K562 (cell line): ENCODE data around the gene AKAIN1. TPM values are rescaled to one million over a fixed set of nuclear protein-coding genes. Genes with fewer than 3 reads are reported as not detected.

Source experiments
- ATAC-seq: fragments of 200-7000 bp; cut with Tn5 transposase; 3 replicates; pipeline ENCODE4 v1.9.1; 2020; ENCODE audit warnings: moderate library complexity
- BruUV-seq: library from RNA; stranded (reverse); fragments of 400-500 nt; replicated peaks from 2 replicates; lab custom pipeline; 2021; lab: Mats Ljungman, UMichigan
- CTCF ChIA-PET: fragments of 300-600 bp; formaldehyde crosslinking; extraction: SDS; loops from one replicate; lab custom pipeline; 2021; ENCODE audit warnings: low intra/inter-chr PET ratio; lab: Yijun Ruan, JAX
- POLR2A ChIA-PET: fragments of 300-600, 350-650 bp; sonication (Branson Sonifier 250); formaldehyde crosslinking; extraction: SDS; loops from one replicate; lab custom pipeline; 2021; ENCODE audit warnings: antibody characterized with exemption, inconsistent platforms; lab: Yijun Ruan, JAX
- DNase-seq, 4 experiments: peaks; one replicate each; pipeline versions ENCODE4 v3.0.0 to v3.0.0-alpha.2; 2011 to 2018; ENCODE audit warnings: low spot score in 3 of 4, mixed read lengths in 3 of 4; ENCODE audit errors: extremely low read depth in 1 of 4
- FAIRE-seq: peaks from 2 replicates; lab custom pipeline; 2011; peaks lifted over from hg19 to GRCh38; lab: Jason Lieb, UNC
- H2AFZ ChIP-seq: 2 replicates; pipeline ENCODE4 v1.6.0; 2011; ENCODE audit warnings: low read depth, low read length, control low read depth, inconsistent platforms
- H3K27ac ChIP-seq: fragments of 200-600 bp; 3 replicates; pipeline ENCODE4 v1.8.0; 2011; ENCODE audit warnings: low read depth, mild to moderate bottlenecking, control low read depth, inconsistent platforms, low read length, moderate library complexity, mixed read lengths; ENCODE audit errors: extremely low read depth
- H3K27me3 ChIP-seq, 2 experiments: fragments of 300-600 bp in 1 of 2; 2 replicates in 1 of 2; 3 replicates in 1 of 2; pipeline versions ENCODE4 v1.6.0 to v1.8.0; 2011; ENCODE audit warnings: inconsistent platforms in 2 of 2, low read length in 2 of 2, mild to moderate bottlenecking in 1 of 2, mixed read lengths in 1 of 2, moderate library complexity in 1 of 2; ENCODE audit not compliant: control insufficient read depth in 2 of 2, insufficient read depth in 2 of 2
- H3K36me3 ChIP-seq: fragments of 300-600 bp; 3 replicates; pipeline ENCODE4 v1.8.0; 2011; ENCODE audit warnings: mild to moderate bottlenecking, low read length, inconsistent platforms; ENCODE audit not compliant: control insufficient read depth, insufficient read depth
- H3K4me1 ChIP-seq, 2 experiments: fragments of 200-600 bp in 1 of 2; replicated peaks in 1 of 2; 2 replicates in 1 of 2; 3 replicates in 1 of 2; pipeline versions ENCODE4 v1.5.1 to v1.8.0; 2011; ENCODE audit warnings: inconsistent platforms in 2 of 2, low read length in 2 of 2, mild to moderate bottlenecking in 1 of 2, mixed read lengths in 1 of 2, moderate library complexity in 1 of 2; ENCODE audit not compliant: control insufficient read depth in 2 of 2, insufficient read depth in 2 of 2
- H3K4me2 ChIP-seq: 2 replicates; pipeline ENCODE4 v1.6.1; 2011; ENCODE audit warnings: low read length, control low read depth, inconsistent platforms, mixed read lengths; ENCODE audit not compliant: insufficient read depth
- H3K4me3 ChIP-seq: fragments of 200-600 bp; sonication (generic), shearing (Covaris generic); 2 replicates; pipeline ENCODE4 v1.5.1; 2016; ENCODE audit warnings: control low read depth, inconsistent platforms
- H3K79me2 ChIP-seq: fragments of 200-600 bp; 3 replicates; pipeline ENCODE4 v1.8.0; 2011; ENCODE audit warnings: low read length, inconsistent platforms; ENCODE audit not compliant: control insufficient read depth, insufficient read depth
- H3K9ac ChIP-seq, 2 experiments: 2 replicates each; pipeline versions ENCODE4 v1.6.0 to v1.6.1; 2011; ENCODE audit warnings: low read depth in 2 of 2, low read length in 2 of 2, control low read depth in 1 of 2, inconsistent platforms in 1 of 2, mild to moderate bottlenecking in 1 of 2, mixed read lengths in 1 of 2; ENCODE audit not compliant: insufficient read depth in 1 of 2
- H3K9me1 ChIP-seq: one replicate; pipeline ENCODE4 v1.6.0; 2011; ENCODE audit warnings: inconsistent platforms, mild to moderate bottlenecking, low read length, moderate library complexity; ENCODE audit not compliant: control insufficient read depth, insufficient read depth
- H3K9me3 ChIP-seq: replicated peaks from 2 replicates; pipeline ENCODE4 v1.5.1; 2011; ENCODE audit warnings: low read depth, low read length, inconsistent platforms; ENCODE audit not compliant: control insufficient read depth, insufficient read depth
- H4K20me1 ChIP-seq: replicated peaks from 2 replicates; pipeline ENCODE4 v1.6.1; 2011; ENCODE audit warnings: low read length, inconsistent platforms, mixed read lengths; ENCODE audit not compliant: control insufficient read depth, insufficient read depth
- CBX3 ChIP-seq, 2 experiments: IDR thresholded peaks; 1 replicate in 1 of 2; 2 replicates in 1 of 2; pipeline ENCODE4 v1.6.1; 2012; ENCODE audit warnings: inconsistent platforms in 2 of 2, low read length in 2 of 2, borderline replicate concordance in 1 of 2, control low read depth in 1 of 2
- EP400 ChIP-seq: fragments of 450-650 bp; IDR thresholded peaks from 2 replicates; pipeline ENCODE4 v1.6.1; 2017; ENCODE audit warnings: antibody characterized with exemption, mild to moderate bottlenecking, moderate library complexity
- ETV1 ChIP-seq: fragments of 450-650 bp; conservative IDR thresholded peaks from 2 replicates; pipeline ENCODE4 v1.6.1; 2016; ENCODE audit warnings: missing genetic modification characterization, control low read depth, low read depth, missing compliant biosample characterization
- FOXM1 ChIP-seq, 2 experiments: fragments of 450-650 bp in 1 of 2; sonication (generic) in 1 of 2; formaldehyde crosslinking in 1 of 2; IDR thresholded peaks; 2 replicates each; pipeline versions ENCODE4 v1.6.1 to v1.9.0; 2017 to 2022; ENCODE audit warnings: low read depth in 2 of 2, mild to moderate bottlenecking in 2 of 2, missing genetic modification reagents in 1 of 2, moderate library complexity in 1 of 2
- MAZ ChIP-seq, 2 experiments: fragments of 450-650 bp in 1 of 2; sonication (generic) in 1 of 2; formaldehyde crosslinking; IDR thresholded peaks in 1 of 2; conservative IDR thresholded peaks in 1 of 2; 2 replicates each; pipeline versions ENCODE4 v1.4.0 to v1.5.0; 2020; ENCODE audit warnings: mild to moderate bottlenecking in 1 of 2, missing genetic modification reagents in 1 of 2
- NFATC3 ChIP-seq: fragments of 450-650 bp; IDR thresholded peaks from 2 replicates; pipeline ENCODE4 v1.6.1; 2017; ENCODE audit warnings: mild to moderate bottlenecking
- NFXL1 ChIP-seq: fragments of 450-650 bp; formaldehyde crosslinking; IDR thresholded peaks from 2 replicates; pipeline ENCODE4 v1.4.0; 2021; ENCODE audit warnings: mild to moderate bottlenecking
- NR2C2 ChIP-seq, 2 experiments: fragments of 200-800 bp in 1 of 2; sonication (Bioruptor generic) in 1 of 2; sonication (generic) in 1 of 2; formaldehyde crosslinking in 1 of 2; IDR thresholded peaks; 2 replicates each; pipeline versions ENCODE4 v1.6.1 to v1.8.0; 2016 to 2022; ENCODE audit warnings: mild to moderate bottlenecking in 1 of 2, missing compliant biosample characterization in 1 of 2, missing genetic modification characterization in 1 of 2, missing genetic modification reagents in 1 of 2
- RAD21 ChIP-seq, 2 experiments: fragments of 250-450 bp in 1 of 2; fragments of 450-650 bp in 1 of 2; sonication (Bioruptor Pico) in 1 of 2; formaldehyde crosslinking in 1 of 2; IDR thresholded peaks in 1 of 2; conservative IDR thresholded peaks in 1 of 2; 2 replicates each; pipeline versions ENCODE4 v1.4.0 to v1.8.0; 2020 to 2022; ENCODE audit warnings: mild to moderate bottlenecking in 2 of 2, moderate library complexity in 1 of 2
- SMARCA5 ChIP-seq: fragments of 450-650 bp; IDR thresholded peaks from 2 replicates; pipeline ENCODE4 v1.6.1; 2016
- TARDBP ChIP-seq: fragments of 450-650 bp; IDR thresholded peaks from 2 replicates; pipeline ENCODE4 v1.6.1; 2016
- ZNF224 ChIP-seq: sonication (generic); formaldehyde crosslinking; IDR thresholded peaks from 2 replicates; pipeline ENCODE4 v1.8.0; 2022; ENCODE audit warnings: mild to moderate bottlenecking, missing genetic modification reagents
- ZNF77 ChIP-seq: fragments of 250-450 bp; sonication (Bioruptor Pico); IDR thresholded peaks from 2 replicates; pipeline ENCODE4 v1.5.0; 2020
- WGBS: fragments of 100-300 bp; shearing (Covaris generic); methylation state at CpG from one replicate; pipeline ENCODE4 v1.1.6; 2016; ENCODE audit warnings: low coverage, mixed read lengths; ENCODE audit not compliant: insufficient coverage; ENCODE audit errors: missing lambda C conversion rate; 5-methylcytosine and 5-hydroxymethylcytosine counted together
- in situ Hi-C: fragments of 300-500 bp; cut with MboI; formaldehyde crosslinking; loops from 4 replicates; pipeline ENCODE4 v1.15.0; 2018; ENCODE audit warnings: inconsistent platforms, mixed read lengths
- intact Hi-C: fragments of 100-400 bp; cut with micrococcal nuclease; formaldehyde crosslinking; loops from 2 replicates; pipeline ENCODE4 v1.14.2; 2022
- polyA plus RNA-seq, 8 experiments: library from polyadenylated mRNA; depleted of rRNA in 4 of 8; stranded (reverse) in 5 of 8; unstranded in 3 of 8; fragments of >200 nt; fragmentation: Nextera tagmentation in 2 of 8; fragmentation: Illumina TruSeq in 1 of 8; extraction: Ambion mirVana in 2 of 8; extraction: Trizol in 1 of 8; gene quantifications; 2 replicates each; pipeline versions ENCODE4 v1.2.1 to v1.2.3, GENCODE V29; 2011 to 2014; ENCODE audit warnings: inconsistent platforms in 1 of 8, missing spikeins in 1 of 8
- total RNA-seq, 7 experiments: library from RNA; depleted of rRNA in 6 of 7; stranded (reverse); fragments of >200 nt in 6 of 7; fragmentation: Illumina TruSeq in 2 of 7; extraction: Trizol in 2 of 7; gene quantifications; 2 replicates each; pipeline versions ENCODE4 v1.2.1 to v1.2.3, GENCODE V29; 2011 to 2021; ENCODE audit warnings: low replicate concordance in 1 of 7
- TF ChIP-seq, protein P1 (sequence below): sonication (generic); formaldehyde crosslinking; IDR thresholded peaks from 2 replicates; pipeline ENCODE4 v1.8.0; 2023; ENCODE audit warnings: mild to moderate bottlenecking, missing genetic modification reagents

AKAIN1 gene
- total and polyA plus RNA-seq, 9 of the 15 experiments (the other 6 are each of a cell fraction or from before 2014, with no cell fraction given) = not detected

DNA sequence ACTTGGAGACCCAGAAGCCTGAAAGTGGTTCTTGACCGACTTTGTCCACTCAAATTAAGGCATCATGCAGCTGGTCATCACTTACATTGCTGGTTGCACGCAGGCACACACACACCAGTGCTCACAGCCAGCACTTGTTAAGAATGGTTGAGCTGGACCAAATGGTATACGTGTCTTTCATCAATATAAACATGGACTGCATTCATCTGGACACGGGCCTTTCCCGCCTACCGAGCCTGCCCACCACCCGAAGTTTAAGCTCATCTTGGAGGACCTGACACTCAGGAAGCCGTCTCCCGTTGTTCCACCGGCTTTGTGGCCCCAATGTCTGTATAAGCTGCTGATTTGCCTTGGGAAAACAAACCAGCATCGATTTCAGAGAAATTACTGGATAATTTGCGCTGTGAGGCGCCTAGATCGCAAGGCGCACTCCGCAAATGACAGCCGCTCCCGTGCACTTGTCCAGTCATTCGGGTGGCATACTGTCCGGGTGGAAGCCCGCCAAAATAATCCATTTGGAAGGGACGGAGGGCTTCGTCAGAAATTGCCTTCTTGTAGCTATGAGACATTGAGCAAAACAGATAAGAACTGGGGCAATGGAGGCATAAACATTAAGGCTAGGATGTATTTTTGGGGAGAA is 40.1 kb upstream of the AKAIN1 start (continued):
- TF ChIP-seq NR2C2 (CRISPR knock-in tag; IDR thresholded peaks at IDR 0.05) = 0 out of 2 replicates have a peak, but pooled peaks have one; percentile 57
- no peak for TF ChIP-seq NR2C2 (tag; IDR thresholded peaks at IDR 0.05)

DNA sequence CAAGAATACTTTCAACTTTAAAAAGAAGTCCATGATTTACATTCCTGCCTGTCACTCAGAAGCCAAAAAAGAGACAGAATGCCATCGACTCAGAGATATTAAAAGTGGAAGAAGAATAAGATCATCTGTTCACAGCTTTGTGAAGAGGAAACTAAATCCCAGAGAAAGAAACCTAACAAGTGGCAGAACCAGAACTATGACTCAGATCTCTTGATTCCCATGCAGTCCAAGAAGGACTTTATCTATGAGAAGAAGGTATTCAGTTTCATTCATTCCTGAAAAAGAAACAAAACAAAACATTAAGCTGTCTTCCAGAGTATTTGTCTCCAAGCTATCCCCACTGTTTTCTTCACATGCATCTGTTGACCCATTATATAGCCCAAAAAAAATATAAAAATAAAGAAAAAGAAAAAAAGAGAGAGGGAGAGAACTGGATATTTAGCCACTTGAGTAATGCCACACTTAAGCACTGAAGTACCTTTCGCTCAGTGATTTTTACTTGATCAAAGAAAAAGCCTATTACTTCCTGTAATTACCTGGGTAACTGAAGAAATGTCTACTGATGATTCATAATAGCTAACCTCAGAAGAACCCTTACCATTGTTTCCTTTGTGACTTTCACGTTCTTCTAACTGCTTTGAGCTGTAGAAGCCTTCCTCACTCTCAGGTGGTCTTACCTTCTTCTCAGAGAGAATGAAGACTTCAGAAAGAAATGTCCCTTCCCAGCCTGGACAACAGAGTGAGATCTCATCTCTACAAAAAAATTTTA is 17.7 kb upstream of the AKAIN1 start:
- H3K9ac ChIP-seq = no peak overlapping the region
- no peak overlapping the region for H3K27ac ChIP-seq
- 0% methylated on average over 3 of the region's 3 CpGs for WGBS
- no peak overlapping the region for H3K4me2 ChIP-seq
- H4K20me1 ChIP-seq = no peaks in the 10 kb centered on the region
- H2AFZ ChIP-seq = no peak overlapping the region
- H3K9me1 ChIP-seq = no peaks in the 10 kb centered on the region
- DNase-seq = no peak
- no TSS peak for BruUV-seq
- H3K27me3 ChIP-seq = no peaks in the 10 kb centered on the region
- POLR2A ChIA-PET = no interaction called here
- TF ChIP-seq TARDBP (no peak), ETV1 (tag) (no peak), ZNF224 (CRISPR knock-in tag) (no peak), NFATC3 (no peak), CBX3 (IDR thresholded peaks at IDR 0.05; ENCODE audit: borderline replicate concordance in 1 of 2, low read length in 2 of 2) (no peak), SMARCA5 (no peak), FOXM1 (IDR thresholded peaks at IDR 0.05; ENCODE audit: low read depth) (no peak), FOXM1 (CRISPR knock-in tag; IDR thresholded peaks at IDR 0.05; ENCODE audit: low read depth) (no peak), NFXL1 (no peak), ZNF77 (CRISPR knock-in tag) (no peak), EP400 (no peak), RAD21 (CRISPR knock-in tag; conservative IDR thresholded peaks at IDR 0.05 in 1 of 2, IDR thresholded peaks at IDR 0.05 in 1 of 2) (no peak), MAZ (CRISPR knock-in tag; conservative IDR thresholded peaks at IDR 0.05 in 1 of 2, IDR thresholded peaks at IDR 0.05 in 1 of 2) (no peak)
- TF ChIP-seq, protein P1, sequence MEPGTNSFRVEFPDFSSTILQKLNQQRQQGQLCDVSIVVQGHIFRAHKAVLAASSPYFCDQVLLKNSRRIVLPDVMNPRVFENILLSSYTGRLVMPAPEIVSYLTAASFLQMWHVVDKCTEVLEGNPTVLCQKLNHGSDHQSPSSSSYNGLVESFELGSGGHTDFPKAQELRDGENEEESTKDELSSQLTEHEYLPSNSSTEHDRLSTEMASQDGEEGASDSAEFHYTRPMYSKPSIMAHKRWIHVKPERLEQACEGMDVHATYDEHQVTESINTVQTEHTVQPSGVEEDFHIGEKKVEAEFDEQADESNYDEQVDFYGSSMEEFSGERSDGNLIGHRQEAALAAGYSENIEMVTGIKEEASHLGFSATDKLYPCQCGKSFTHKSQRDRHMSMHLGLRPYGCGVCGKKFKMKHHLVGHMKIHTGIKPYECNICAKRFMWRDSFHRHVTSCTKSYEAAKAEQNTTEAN (CRISPR knock-in tag) = no peak
- TF ChIP-seq, all 486 proteins: peak for 0
- ATAC-seq = no peak
- Histone ChIP-seq H3K4me1 (no peaks in the 10 kb centered on the region), H3K36me3 (no peaks in the 10 kb centered on the region), H3K4me3 (no peak overlapping the region), H3K79me2 (no peaks in the 10 kb centered on the region), H3K9me3 (no peaks in the 10 kb centered on the region)
- in situ Hi-C loops = no loop called here
- no peak for FAIRE-seq
- intact Hi-C loops = no loop called here
- CTCF ChIA-PET = no interaction called here
